Right atrium auricular region (tissue), 2 donors: ENCODE results near the gene ANKH. TPM values are rescaled to one million over a fixed set of nuclear protein-coding genes. Genes with fewer than 3 reads are reported as not detected.

ENCODE experiments used
- DNase-seq: peaks from one replicate; pipeline ENCODE4 v3.0.0-alpha.2; 2019; ENCODE audit warnings: low spot score
- H3K27ac ChIP-seq, 2 donors: fragments of 200-600 bp; sonication (generic); 1 replicate in 1 of 2; 2 replicates in 1 of 2; pipeline ENCODE4 v1.5.1; 2016 to 2019
- H3K27me3 ChIP-seq, 2 donors: fragments of 200-600 bp; sonication (generic); one replicate each; pipeline versions ENCODE4 v1.5.1 to v1.6.0; 2017 to 2019
- H3K36me3 ChIP-seq: fragments of 200-600 bp; sonication (generic); one replicate; pipeline ENCODE4 v1.5.1; 2016
- H3K4me1 ChIP-seq, 2 donors: fragments of 200-600 bp; sonication (generic); one replicate each; pipeline versions ENCODE4 v1.5.1 to v1.6.0; 2017 to 2019
- H3K4me3 ChIP-seq, 2 donors: fragments of 200-600 bp; sonication (generic); 1 replicate in 1 of 2; 2 replicates in 1 of 2; pipeline ENCODE4 v1.5.1; 2017 to 2019; ENCODE audit warnings: mild to moderate bottlenecking in 1 of 2, moderate library complexity in 1 of 2
- H3K9me3 ChIP-seq, 2 donors: fragments of 200-600 bp; sonication (generic); one replicate each; pipeline ENCODE4 v1.5.1; 2019
- total RNA-seq, 2 donors: library from RNA; depleted of rRNA; stranded (reverse); fragments of >200 nt; gene quantifications; one replicate each; pipeline ENCODE4 v1.1.0, GENCODE V29; 2016
- TF ChIP-seq, protein P1 (sequence below), 2 donors: fragments of 200-600 bp; sonication (generic); IDR thresholded peaks; one replicate each; pipeline ENCODE4 v1.5.1; 2019; ENCODE audit warnings: antibody characterized with exemption in 2 of 2

ANKH gene
- total RNA-seq, 2 donors from 2014 or later, result 52.3 to 80.4 TPM

DNA sequence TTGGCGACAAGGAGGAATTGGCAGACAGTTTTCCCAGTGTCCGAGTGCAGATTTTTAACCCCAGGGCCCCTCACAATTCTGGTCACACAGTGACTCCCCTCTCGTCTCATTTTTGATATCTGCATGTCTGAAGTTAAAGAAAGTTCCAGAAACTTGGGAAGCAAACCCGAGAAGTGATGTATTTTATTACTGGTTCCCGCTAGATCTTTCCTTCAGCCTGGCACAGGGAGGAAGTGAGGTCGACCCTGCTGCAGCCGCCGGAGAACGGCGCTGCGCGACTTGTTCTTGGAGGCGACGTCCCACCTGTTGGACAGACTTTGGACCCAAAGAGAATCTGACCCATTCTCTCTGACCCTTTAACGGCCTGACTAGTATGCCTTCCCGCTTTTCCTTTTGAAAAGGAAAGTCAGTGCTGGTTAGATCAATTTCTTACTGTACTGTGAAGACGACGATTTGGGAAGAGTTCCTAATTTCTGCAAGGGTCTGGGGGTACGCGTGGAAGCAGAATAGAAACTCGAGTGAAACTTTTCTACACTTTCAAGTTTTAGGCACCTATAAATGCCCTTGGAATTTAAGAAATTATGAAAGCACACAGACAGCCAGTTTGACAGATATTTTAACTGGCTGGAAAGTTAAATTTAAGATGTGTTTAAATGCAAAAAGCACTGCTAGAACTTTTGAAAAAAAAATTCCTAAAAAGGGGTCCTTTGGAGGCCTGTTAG is 206.3 kb downstream of the ANKH start:
- peak overlapping the region; percentile 76 to 81 for H3K4me3 ChIP-seq
- H3K4me1 ChIP-seq, result peaks cover 0 to 43% of the 10 kb centered on the region in 2 donors

DNA sequence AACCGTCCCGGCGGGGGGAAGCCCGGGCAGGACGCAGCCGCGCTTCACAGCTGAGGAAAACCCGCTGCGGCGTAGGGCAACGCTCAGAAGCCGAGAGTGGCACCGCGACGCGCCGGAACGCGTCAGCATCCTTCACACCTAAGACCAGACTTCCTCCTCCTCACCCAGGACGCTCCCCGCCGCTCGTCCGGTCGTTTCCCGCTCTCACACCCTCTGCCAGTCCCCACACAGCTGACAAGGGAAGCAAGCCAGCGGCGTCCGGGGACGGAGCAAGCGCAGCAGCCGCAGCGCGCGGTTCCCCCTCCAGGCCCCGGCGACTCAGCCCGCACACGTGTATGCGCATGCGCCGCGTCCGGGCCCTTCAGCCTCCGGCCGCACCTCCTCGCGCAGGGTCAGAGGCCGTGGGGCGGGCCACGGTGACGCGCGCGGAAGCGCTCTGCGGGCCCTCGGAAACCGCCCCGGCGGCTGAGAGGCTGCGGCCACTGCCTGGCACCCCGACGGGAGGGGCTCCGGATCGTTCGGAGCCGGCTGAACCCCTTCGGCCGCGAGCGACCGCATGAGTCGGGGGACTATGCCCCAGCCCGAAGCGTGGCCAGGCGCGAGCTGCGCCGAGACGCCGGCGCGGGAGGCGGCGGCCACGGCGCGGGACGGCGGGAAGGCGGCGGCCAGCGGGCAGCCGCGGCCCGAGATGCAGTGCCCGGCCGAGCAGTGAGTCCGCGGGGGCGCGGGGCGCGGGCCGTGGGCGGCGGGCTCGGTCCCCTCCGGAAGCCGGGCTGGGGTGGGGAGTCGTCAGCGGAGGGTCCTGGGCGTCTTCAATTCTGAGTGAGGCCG is 207.1 kb downstream of the ANKH start, which contains the start of gene OTULIN:
Gene OTULIN (plus strand): TSS at position 449 of the 831 bp plus-strand sequence. CDS start 108 bp downstream, at position 557.
- Histone ChIP-seq H3K27me3 (no peaks in the 10 kb centered on the region), H3K36me3 (no peaks in the 10 kb centered on the region), H3K27ac (peak within 1 kb of the TSS; percentile 91 to 92), H3K4me3 (peak within 1 kb of the TSS; percentile 76 to 81), H3K9me3 (no peaks in the 10 kb centered on the region), H3K4me1 (peaks cover 0 to 37% of the 10 kb centered on the region in 2 donors)
- DNase-seq, result peak; percentile 90
- TF ChIP-seq, protein P1, sequence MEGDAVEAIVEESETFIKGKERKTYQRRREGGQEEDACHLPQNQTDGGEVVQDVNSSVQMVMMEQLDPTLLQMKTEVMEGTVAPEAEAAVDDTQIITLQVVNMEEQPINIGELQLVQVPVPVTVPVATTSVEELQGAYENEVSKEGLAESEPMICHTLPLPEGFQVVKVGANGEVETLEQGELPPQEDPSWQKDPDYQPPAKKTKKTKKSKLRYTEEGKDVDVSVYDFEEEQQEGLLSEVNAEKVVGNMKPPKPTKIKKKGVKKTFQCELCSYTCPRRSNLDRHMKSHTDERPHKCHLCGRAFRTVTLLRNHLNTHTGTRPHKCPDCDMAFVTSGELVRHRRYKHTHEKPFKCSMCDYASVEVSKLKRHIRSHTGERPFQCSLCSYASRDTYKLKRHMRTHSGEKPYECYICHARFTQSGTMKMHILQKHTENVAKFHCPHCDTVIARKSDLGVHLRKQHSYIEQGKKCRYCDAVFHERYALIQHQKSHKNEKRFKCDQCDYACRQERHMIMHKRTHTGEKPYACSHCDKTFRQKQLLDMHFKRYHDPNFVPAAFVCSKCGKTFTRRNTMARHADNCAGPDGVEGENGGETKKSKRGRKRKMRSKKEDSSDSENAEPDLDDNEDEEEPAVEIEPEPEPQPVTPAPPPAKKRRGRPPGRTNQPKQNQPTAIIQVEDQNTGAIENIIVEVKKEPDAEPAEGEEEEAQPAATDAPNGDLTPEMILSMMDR (IDR thresholded peaks at IDR 0.05), result peak in 1 of 2 donors; percentile 6

More for the DNA sequence above, 206.3 kb downstream of the ANKH start:
- Histone ChIP-seq H3K27me3 (no peaks in the 10 kb centered on the region), H3K9me3 (no peaks in the 10 kb centered on the region), H3K27ac (peak overlapping the region; percentile 91 to 92), H3K36me3 (no peaks in the 10 kb centered on the region)
- no peak for DNase-seq
- TF ChIP-seq, protein P1 (IDR thresholded peaks at IDR 0.05), result no peak

DNA sequence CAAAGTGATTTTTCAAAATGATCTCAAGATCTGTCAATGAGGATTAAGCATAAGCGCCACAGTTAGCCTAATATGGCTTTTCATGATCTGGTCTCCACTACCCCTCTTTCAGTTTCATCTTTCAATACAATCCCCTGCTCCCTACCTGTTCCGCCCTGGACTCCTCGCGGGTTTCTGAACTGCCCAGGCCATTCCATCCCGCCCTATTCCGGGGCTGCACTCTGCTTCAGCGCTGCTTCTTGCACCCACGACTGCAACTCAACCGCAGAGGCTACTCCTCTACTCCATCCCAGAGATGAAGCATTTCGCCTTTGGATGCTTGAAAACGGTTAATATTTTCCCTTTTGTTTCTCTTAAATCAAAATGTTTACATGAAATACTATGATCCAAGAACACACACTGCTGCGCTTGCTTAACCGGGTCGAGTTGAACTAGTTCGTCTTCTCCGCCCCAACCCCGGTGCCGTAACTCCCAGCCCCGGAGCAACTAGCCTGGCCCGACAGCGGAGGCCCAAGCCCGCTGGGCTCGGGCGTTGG is 207.8 kb downstream of the ANKH start:
- TF ChIP-seq, protein P1 (IDR thresholded peaks at IDR 0.05), result peak in 1 of 2 donors; percentile 5
- no peak for DNase-seq
- H3K4me3 ChIP-seq, result peak overlapping the region; percentile 76 to 81

DNA sequence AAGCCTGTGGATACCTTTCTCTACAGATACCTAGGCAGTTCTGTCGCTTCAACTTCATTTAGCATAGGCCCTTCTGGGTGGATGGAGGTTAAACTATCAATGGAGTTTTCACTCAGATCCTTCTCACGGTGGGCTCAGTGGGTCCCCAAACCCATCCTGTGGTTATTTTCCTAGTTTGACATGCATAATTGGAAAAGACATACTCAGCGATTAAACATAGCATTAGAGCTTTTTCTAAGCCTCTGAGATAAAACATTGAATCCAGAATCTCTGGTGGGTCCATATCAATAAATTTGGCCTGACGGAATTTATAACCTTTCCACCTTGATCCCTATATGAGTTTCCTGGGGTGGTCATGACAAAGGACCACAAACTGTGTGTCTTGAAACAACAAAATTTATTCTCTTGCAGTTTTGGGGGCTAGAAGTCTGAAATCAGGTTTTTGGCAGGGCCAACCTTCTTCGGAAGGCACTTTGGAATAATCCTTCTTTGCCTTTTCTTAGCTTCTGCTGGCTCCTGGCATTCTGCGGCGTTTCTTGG is 208.8 kb downstream of the ANKH start:
- no peak overlapping the region for H3K27ac ChIP-seq
- peaks cover 0 to 35% of the 10 kb centered on the region in 2 donors for H3K4me1 ChIP-seq
- no peaks in the 10 kb centered on the region for H3K9me3 ChIP-seq
- no peak for DNase-seq
- H3K36me3 ChIP-seq, result no peaks in the 10 kb centered on the region
- TF ChIP-seq, protein P1 (IDR thresholded peaks at IDR 0.05), result no peak
- no peaks in the 10 kb centered on the region for H3K27me3 ChIP-seq
- no peak overlapping the region for H3K4me3 ChIP-seq

More for the DNA sequence above, 207.8 kb downstream of the ANKH start:
- Histone ChIP-seq H3K9me3 (no peaks in the 10 kb centered on the region), H3K27ac (peak overlapping the region; percentile 91 to 92), H3K36me3 (no peaks in the 10 kb centered on the region), H3K27me3 (no peaks in the 10 kb centered on the region), H3K4me1 (peaks cover 0 to 37% of the 10 kb centered on the region in 2 donors)

DNA sequence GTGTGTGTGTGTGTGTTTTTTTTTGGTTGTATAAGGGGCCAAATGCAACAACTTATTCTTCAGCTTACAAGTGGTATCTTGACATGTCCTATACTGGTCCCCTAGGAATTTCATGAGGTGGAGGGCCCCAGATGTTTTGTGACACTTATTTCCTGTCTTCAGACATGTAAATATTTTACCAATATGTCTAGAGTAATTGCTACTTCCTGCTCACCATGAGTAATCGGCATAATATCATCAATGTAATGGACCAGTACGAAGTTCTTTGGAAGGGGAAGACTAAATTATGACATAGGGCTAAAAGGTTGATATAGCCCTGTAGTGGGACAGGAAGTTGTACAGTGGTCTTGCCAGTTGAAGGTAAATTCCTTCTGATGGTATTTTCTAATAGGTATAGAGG is 210.7 kb downstream of the ANKH start:
- Histone ChIP-seq H3K4me1 (peaks cover 0 to 15% of the 10 kb centered on the region in 2 donors), H3K27ac (no peak overlapping the region), H3K4me3 (no peak overlapping the region), H3K36me3 (no peaks in the 10 kb centered on the region), H3K27me3 (no peaks in the 10 kb centered on the region), H3K9me3 (no peaks in the 10 kb centered on the region)
- no peak for DNase-seq
- TF ChIP-seq, protein P1 (IDR thresholded peaks at IDR 0.05), result no peak
